ENCODE measurements around the gene DYNLT3. TPM values are rescaled to one million over a fixed set of nuclear protein-coding genes. Genes with fewer than 3 reads are reported as not detected.

Gene DYNLT3
- total and polyA plus RNA-seq, 9 donors = 7.4 to 12.7 (median 10.2) TPM

GRCh38 chrX:37847733-37848197 is 394 bp upstream of the DYNLT3 start:
- WGBS (ENCODE audit: insufficient coverage) = 20% methylated on average over 1 of the region's 5 CpGs
- Histone ChIP-seq H3K4me1 (ENCODE audit: control insufficient read depth, insufficient read depth, low read length) (no peaks in the 10 kb centered on the region), H3K27me3 (ENCODE audit: control insufficient read depth, insufficient read depth, low read length) (peaks cover 6% of the 10 kb centered on the region), H3K9me3 (replicated peaks; ENCODE audit: control insufficient read depth, low read depth, low read length) (no peaks in the 10 kb centered on the region), H3K4me3 (ENCODE audit: low read length) (peak overlapping the region; percentile 64), H3K36me3 (ENCODE audit: control insufficient read depth, insufficient read depth, low read length) (no peaks in the 10 kb centered on the region), H3K27ac (ENCODE audit: low read length) (peak overlapping the region; percentile 15)
- DNase-seq = no peak

GRCh38 chrX:37846558-37846933 is 825 bp downstream of the DYNLT3 start:
- no peaks in the 10 kb centered on the region for H3K36me3 ChIP-seq (ENCODE audit: control insufficient read depth, insufficient read depth, low read length)
- 60% methylated on average over 1 of the region's 1 CpG for whole genome bisulfite sequencing (ENCODE audit: insufficient coverage)
- H3K27ac ChIP-seq (ENCODE audit: low read length) = no peak overlapping the region
- no peaks in the 10 kb centered on the region for H3K9me3 ChIP-seq (replicated peaks; ENCODE audit: control insufficient read depth, low read depth, low read length)
- H3K4me1 ChIP-seq (ENCODE audit: control insufficient read depth, insufficient read depth, low read length) = no peaks in the 10 kb centered on the region
- peaks cover 6% of the 10 kb centered on the region for H3K27me3 ChIP-seq (ENCODE audit: control insufficient read depth, insufficient read depth, low read length)
- peak overlapping the region; percentile 64 for H3K4me3 ChIP-seq (ENCODE audit: low read length)
- no peak for DNase-seq

- H3K9me3 ChIP-seq (replicated peaks; ENCODE audit: control insufficient read depth, low read depth, low read length) = no peaks in the 10 kb centered on the region
- no peaks in the 10 kb centered on the region for H3K4me1 ChIP-seq (ENCODE audit: control insufficient read depth, insufficient read depth, low read length)
- peaks cover 5% of the 10 kb centered on the region for H3K27me3 ChIP-seq (ENCODE audit: control insufficient read depth, insufficient read depth, low read length)
- H3K4me3 ChIP-seq (ENCODE audit: low read length) = no peak overlapping the region
- H3K27ac ChIP-seq (ENCODE audit: low read length) = no peak overlapping the region
- no peaks in the 10 kb centered on the region for H3K36me3 ChIP-seq (ENCODE audit: control insufficient read depth, insufficient read depth, low read length)
- no peak for DNase-seq
- no CpG with 5 or more reads among the region's 3 CpGs for WGBS (ENCODE audit: insufficient coverage)
Measured at GRCh38 chrX:37846141-37846540, 1.2 kb downstream of the DYNLT3 start.

- no peaks in the 10 kb centered on the region for H3K36me3 ChIP-seq (ENCODE audit: control insufficient read depth, insufficient read depth, low read length)
- H3K4me1 ChIP-seq (ENCODE audit: control insufficient read depth, insufficient read depth, low read length) = no peaks in the 10 kb centered on the region
- H3K4me3 ChIP-seq (ENCODE audit: low read length) = no peak overlapping the region
- H3K27ac ChIP-seq (ENCODE audit: low read length) = no peak overlapping the region
- H3K27me3 ChIP-seq (ENCODE audit: control insufficient read depth, insufficient read depth, low read length) = no peaks in the 10 kb centered on the region
- no peaks in the 10 kb centered on the region for H3K9me3 ChIP-seq (replicated peaks; ENCODE audit: control insufficient read depth, low read depth, low read length)
- DNase-seq = no peak
Measured at GRCh38 chrX:37844622-37845021, 2.7 kb downstream of the DYNLT3 start.

- H3K4me3 ChIP-seq (ENCODE audit: low read length) = no peak overlapping the region
- no peak for DNase-seq
- H3K36me3 ChIP-seq (ENCODE audit: control insufficient read depth, insufficient read depth, low read length) = no peaks in the 10 kb centered on the region
- WGBS (ENCODE audit: insufficient coverage) = no CpG with 5 or more reads among the region's 3 CpGs
- no peaks in the 10 kb centered on the region for H3K27me3 ChIP-seq (ENCODE audit: control insufficient read depth, insufficient read depth, low read length)
- H3K4me1 ChIP-seq (ENCODE audit: control insufficient read depth, insufficient read depth, low read length) = no peaks in the 10 kb centered on the region
- H3K27ac ChIP-seq (ENCODE audit: low read length) = no peak overlapping the region
- H3K9me3 ChIP-seq (replicated peaks; ENCODE audit: control insufficient read depth, low read depth, low read length) = no peaks in the 10 kb centered on the region
Measured at GRCh38 chrX:37840931-37841330, 6.4 kb downstream of the DYNLT3 start.

GRCh38 chrX:37834937-37835336 is 12.4 kb downstream of the DYNLT3 start:
- H3K36me3 ChIP-seq (ENCODE audit: control insufficient read depth, insufficient read depth, low read length) = no peaks in the 10 kb centered on the region
- no peak for DNase-seq
- H3K27ac ChIP-seq (ENCODE audit: low read length) = no peak overlapping the region
- H3K4me3 ChIP-seq (ENCODE audit: low read length) = no peak overlapping the region
- 57% methylated on average over 3 of the region's 4 CpGs for WGBS (ENCODE audit: insufficient coverage)
- H3K27me3 ChIP-seq (ENCODE audit: control insufficient read depth, insufficient read depth, low read length) = no peaks in the 10 kb centered on the region
- no peaks in the 10 kb centered on the region for H3K9me3 ChIP-seq (replicated peaks; ENCODE audit: control insufficient read depth, low read depth, low read length)
- H3K4me1 ChIP-seq (ENCODE audit: control insufficient read depth, insufficient read depth, low read length) = no peaks in the 10 kb centered on the region

GRCh38 chrX:37830371-37830770 is 17.0 kb downstream of the DYNLT3 start:
- no CpG with 5 or more reads among the region's 1 CpG for WGBS (ENCODE audit: insufficient coverage)
- Histone ChIP-seq H3K4me3 (ENCODE audit: low read length) (no peak overlapping the region), H3K27me3 (ENCODE audit: control insufficient read depth, insufficient read depth, low read length) (peaks cover 4% of the 10 kb centered on the region)

GRCh38 chrX:37829721-37830120 is 17.6 kb downstream of the DYNLT3 start:
- H3K27me3 ChIP-seq (ENCODE audit: control insufficient read depth, insufficient read depth, low read length) = peaks cover 4% of the 10 kb centered on the region
- H3K36me3 ChIP-seq (ENCODE audit: control insufficient read depth, insufficient read depth, low read length) = no peaks in the 10 kb centered on the region
- no peak overlapping the region for H3K4me3 ChIP-seq (ENCODE audit: low read length)
- WGBS (ENCODE audit: insufficient coverage) = no CpG with 5 or more reads among the region's 1 CpG
- H3K9me3 ChIP-seq (replicated peaks; ENCODE audit: control insufficient read depth, low read depth, low read length) = no peaks in the 10 kb centered on the region
- no peak overlapping the region for H3K27ac ChIP-seq (ENCODE audit: low read length)
- DNase-seq = no peak
- no peaks in the 10 kb centered on the region for H3K4me1 ChIP-seq (ENCODE audit: control insufficient read depth, insufficient read depth, low read length)

More at GRCh38 chrX:37830371-37830770, 17.0 kb downstream of the DYNLT3 start:
- no peaks in the 10 kb centered on the region for H3K36me3 ChIP-seq (ENCODE audit: control insufficient read depth, insufficient read depth, low read length)
- H3K4me1 ChIP-seq (ENCODE audit: control insufficient read depth, insufficient read depth, low read length) = no peaks in the 10 kb centered on the region
- no peak for DNase-seq
- H3K9me3 ChIP-seq (replicated peaks; ENCODE audit: control insufficient read depth, low read depth, low read length) = no peaks in the 10 kb centered on the region
- H3K27ac ChIP-seq (ENCODE audit: low read length) = no peak overlapping the region

- Histone ChIP-seq H3K4me3 (ENCODE audit: low read length) (no peak overlapping the region), H3K27ac (ENCODE audit: low read length) (no peak overlapping the region), H3K27me3 (ENCODE audit: control insufficient read depth, insufficient read depth, low read length) (peaks cover 7% of the 10 kb centered on the region), H3K9me3 (replicated peaks; ENCODE audit: control insufficient read depth, low read depth, low read length) (no peaks in the 10 kb centered on the region), H3K4me1 (ENCODE audit: control insufficient read depth, insufficient read depth, low read length) (no peaks in the 10 kb centered on the region), H3K36me3 (ENCODE audit: control insufficient read depth, insufficient read depth, low read length) (no peaks in the 10 kb centered on the region)
- WGBS (ENCODE audit: insufficient coverage) = 20% methylated on average over 1 of the region's 3 CpGs
- peak; percentile 40 for DNase-seq
Measured at GRCh38 chrX:37825215-37825842, 22.0 kb downstream of the DYNLT3 start.

- peaks cover 11% of the 10 kb centered on the region for H3K27me3 ChIP-seq (ENCODE audit: control insufficient read depth, insufficient read depth, low read length)
- H3K9me3 ChIP-seq (replicated peaks; ENCODE audit: control insufficient read depth, low read depth, low read length) = no peaks in the 10 kb centered on the region
- H3K4me3 ChIP-seq (ENCODE audit: low read length) = no peak overlapping the region
- no peak overlapping the region for H3K27ac ChIP-seq (ENCODE audit: low read length)
- WGBS (ENCODE audit: insufficient coverage) = no CpG with 5 or more reads among the region's 1 CpG
- no peaks in the 10 kb centered on the region for H3K4me1 ChIP-seq (ENCODE audit: control insufficient read depth, insufficient read depth, low read length)
- peak; percentile 17 for DNase-seq
- no peaks in the 10 kb centered on the region for H3K36me3 ChIP-seq (ENCODE audit: control insufficient read depth, insufficient read depth, low read length)
Measured at GRCh38 chrX:37824491-37825214, 22.7 kb downstream of the DYNLT3 start.
